Spleen (tissue), 11 donors: ENCODE results near the gene SLC4A2. TPM values are rescaled to one million over a fixed set of nuclear protein-coding genes. Genes with fewer than 3 reads are reported as not detected.

ENCODE experiments used
- DNase-seq: peaks from one replicate; pipeline ENCODE4 v3.0.0-alpha.2; 2020
- H3K27ac ChIP-seq, 8 donors: fragments of 200-600 bp; sonication (generic) in 7 of 8; 1 replicate in 4 of 8; 2 replicates in 4 of 8; pipeline versions ENCODE4 v1.5.0 to v1.8.0; 2016 to 2021; ENCODE audit warnings: inconsistent platforms in 4 of 8, mild to moderate bottlenecking in 4 of 8, moderate library complexity in 1 of 8
- H3K27me3 ChIP-seq, 7 donors: fragments of 200-600 bp; sonication (generic) in 6 of 7; replicated peaks in 1 of 7; 1 replicate in 4 of 7; 2 replicates in 3 of 7; pipeline versions ENCODE4 v1.5.0 to v1.8.0; 2016 to 2021; ENCODE audit warnings: inconsistent platforms in 3 of 7, mild to moderate bottlenecking in 1 of 7
- H3K36me3 ChIP-seq, 6 donors: fragments of 200-600 bp; sonication (generic) in 5 of 6; 1 replicate in 4 of 6; 2 replicates in 2 of 6; pipeline versions ENCODE4 v1.5.0 to v1.8.0; 2016 to 2021; ENCODE audit warnings: inconsistent platforms in 2 of 6
- H3K4me1 ChIP-seq, 6 donors: fragments of 200-600 bp; sonication (generic) in 5 of 6; 1 replicate in 3 of 6; 2 replicates in 3 of 6; pipeline versions ENCODE4 v1.5.0 to v1.8.0; 2016 to 2021; ENCODE audit warnings: inconsistent platforms in 3 of 6
- H3K4me3 ChIP-seq, 8 donors: fragments of 200-600 bp; sonication (generic) in 7 of 8; 1 replicate in 4 of 8; 2 replicates in 4 of 8; pipeline versions ENCODE4 v1.5.0 to v1.8.0; 2016 to 2021; ENCODE audit warnings: inconsistent platforms in 4 of 8, mild to moderate bottlenecking in 4 of 8, moderate library complexity in 2 of 8
- H3K9me3 ChIP-seq, 8 donors: fragments of 200-600 bp; sonication (generic) in 7 of 8; 1 replicate in 4 of 8; 2 replicates in 4 of 8; pipeline versions ENCODE4 v1.5.0 to v1.8.0; 2016 to 2021; ENCODE audit warnings: inconsistent platforms in 4 of 8
- CTCF ChIP-seq, 11 experiments: fragments of 200-600 bp in 7 of 11; fragments of 450-650 bp in 4 of 11; sonication (generic) in 4 of 11; IDR thresholded peaks in 8 of 11; conservative IDR thresholded peaks in 3 of 11; 1 replicate in 7 of 11; 2 replicates in 4 of 11; pipeline versions ENCODE4 v1.4.0 to v1.8.0; 2016 to 2021; ENCODE audit warnings: antibody characterized with exemption in 11 of 11, inconsistent platforms in 4 of 11, mild to moderate bottlenecking in 1 of 11
- POLR2A ChIP-seq, 3 donors: fragments of 450-650 bp; IDR thresholded peaks; one replicate each; pipeline ENCODE4 v1.5.1; 2017; ENCODE audit warnings: antibody characterized with exemption in 3 of 3, mild to moderate bottlenecking in 1 of 3
- POLR2AphosphoS5 ChIP-seq, 3 donors: sonication (generic); formaldehyde crosslinking; IDR thresholded peaks; one replicate each; pipeline ENCODE4 v1.5.1; 2017; ENCODE audit warnings: antibody characterized with exemption in 3 of 3
- WGBS, 5 donors: extraction: QIAGEN DNeasy Blood & Tissue Kit in 3 of 5; methylation state at CpG; one replicate each; pipeline versions ENCODE4 v1.1.5 to v1.1.7; 2013 to 2018; 5-methylcytosine and 5-hydroxymethylcytosine counted together
- intact Hi-C: fragments of 100-400 bp; cut with DNase I; formaldehyde crosslinking; loops from one replicate; pipeline ENCODE4 v1.15.0; 2023; ENCODE audit warnings: low total_unique reads
- polyA plus RNA-seq, 3 donors: library from polyadenylated mRNA; stranded (reverse); fragments of 200-250 nt; gene quantifications; one replicate each; pipeline ENCODE4 v1.2.1, GENCODE V29; 2013
- total RNA-seq, 7 donors: library from RNA; depleted of rRNA in 3 of 7; stranded (reverse); fragments of >200 nt in 3 of 7; fragmentation: NEBNext Ultra II Directional in 4 of 7; extraction: Animal tissue kit (Norgen Biotek cat#: 25700) in 4 of 7; gene quantifications; one replicate each; pipeline versions ENCODE4 v1.1.0 to v1.2.1, GENCODE V29; 2016 to 2021
- donor health status: healthy with polysubstance abuse.
- donor health status: DM: no; HTN: no; CAD: no; lungs with moderate emphysema.
- donor health status: DM: no; HTN: no; CAD: no.
- donor health status: Bipolar disorder and iron deficiency.
- donor health status: healthy.
- donor health status: DM: no; HTN: no; CAD: no.
- donor health status: DM: yes; HTN: yes; CAD: no.

The SLC4A2 gene
- total and polyA plus RNA-seq, 10 donors = 43.9 to 122 (median 90.9) TPM

DNA sequence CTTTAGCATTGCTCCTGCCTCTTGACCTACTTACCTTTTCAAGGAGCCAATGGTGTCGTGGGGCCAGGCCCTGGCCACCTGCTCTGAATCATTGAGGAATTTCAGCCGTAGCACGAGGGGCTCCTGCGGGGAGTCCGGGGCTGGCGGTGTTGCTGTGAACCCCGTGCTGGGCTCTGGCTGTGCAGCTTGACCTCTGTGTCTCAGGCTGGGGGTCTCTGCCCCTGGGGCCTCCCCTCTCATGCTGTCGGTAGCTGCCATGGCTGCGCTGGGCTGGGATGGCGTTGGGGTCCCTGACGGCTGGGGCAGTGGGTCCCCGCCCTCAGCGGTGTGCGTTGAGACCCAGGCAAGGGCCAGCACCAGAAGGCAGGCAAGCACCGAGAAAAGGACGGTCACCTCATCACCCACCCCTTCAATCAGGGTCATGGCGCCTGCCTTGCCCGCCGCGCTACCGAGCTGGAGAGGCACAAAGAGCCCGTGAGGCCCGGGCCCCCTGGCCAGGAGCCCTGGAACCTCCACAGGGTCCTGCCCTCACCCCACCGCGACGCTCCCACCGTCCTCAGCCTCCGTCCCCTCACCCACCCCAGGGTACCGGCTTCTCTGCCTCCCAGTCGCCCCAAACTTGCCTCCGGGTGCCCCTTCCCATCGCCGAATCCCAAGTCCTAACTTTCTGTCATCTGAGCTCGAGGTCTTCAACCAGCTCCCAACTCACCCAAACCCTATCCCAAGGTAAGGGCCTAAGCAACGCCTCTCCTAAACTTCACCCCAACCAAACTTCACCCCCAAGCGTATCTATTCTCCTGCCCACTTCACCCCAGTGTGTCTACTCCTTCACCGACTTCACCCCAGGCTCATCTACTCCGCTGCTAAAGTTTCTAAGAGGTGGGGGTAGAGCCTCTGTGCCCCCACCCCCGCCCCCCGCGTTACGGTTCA, 23.0 kb downstream of the SLC4A2 start:
- peak; percentile 83 for DNase-seq
- H3K4me1 ChIP-seq = peaks cover 50 to 84% (median 71%) of the 10 kb centered on the region in 6 donors
- peaks cover 0 to 17% (median 0%) of the 10 kb centered on the region in 7 donors for H3K27me3 ChIP-seq
- H3K4me3 ChIP-seq = peak overlapping the region; percentile 67 to 98 (median 82)
- intact Hi-C loops = no loop called here
- peaks cover 0 to 34% (median 0%) of the 10 kb centered on the region in 6 donors for H3K36me3 ChIP-seq
- peak overlapping the region; percentile 91 to 97 (median 94) for H3K27ac ChIP-seq
- WGBS, 5 donors = 54 to 66% (median 62%) methylated on average over 32 to 42 of the region's 42 CpGs
- TF ChIP-seq POLR2AphosphoS5 (IDR thresholded peaks at IDR 0.05) = no peak
- TF ChIP-seq CTCF (IDR thresholded peaks at IDR 0.05 in 8 of 11, conservative IDR thresholded peaks at IDR 0.05 in 3 of 11) = no peak
- H3K9me3 ChIP-seq = no peaks in the 10 kb centered on the region

DNA sequence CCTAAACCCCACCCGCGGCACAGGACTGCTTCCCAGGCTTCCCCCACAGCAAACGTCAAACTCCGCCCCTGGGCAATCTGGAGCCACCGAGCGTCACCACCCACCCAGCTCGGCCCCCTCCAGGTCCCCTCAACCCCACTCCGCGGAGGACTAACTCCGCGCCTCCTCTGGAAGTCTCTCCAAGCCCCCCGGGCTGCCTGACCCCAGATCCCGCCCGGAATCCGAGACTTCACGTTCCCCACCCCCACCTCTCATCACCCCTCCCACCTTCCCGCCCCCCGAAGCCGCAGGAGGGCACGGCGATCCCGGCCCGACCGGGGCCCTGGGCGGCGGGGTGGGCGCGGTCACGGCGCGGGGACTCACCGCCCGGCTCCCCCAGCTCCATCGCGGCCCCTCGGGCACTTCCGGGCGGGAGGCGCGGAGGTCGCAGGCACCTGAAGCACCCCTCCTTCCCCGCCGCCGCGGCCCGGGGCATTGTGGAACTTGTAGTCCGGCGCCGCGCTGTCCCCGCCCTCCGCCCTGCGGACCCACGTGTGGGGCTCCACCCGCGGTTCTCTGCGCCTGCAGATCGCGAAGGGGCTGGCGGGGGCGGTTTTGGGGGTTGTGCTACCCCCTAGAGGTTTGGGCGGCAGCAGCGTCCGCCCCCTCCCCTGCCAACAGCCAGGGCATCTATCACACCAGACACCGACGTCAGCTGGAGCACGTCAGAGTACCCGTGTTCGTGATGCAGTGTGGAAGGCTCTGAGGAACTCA, 23.9 kb downstream of the SLC4A2 start, which contains the start of gene TMUB1:
Gene TMUB1 (minus strand): TSS at position 423 of the 753 bp plus-strand sequence. CDS start 930 bp downstream, outside the sequence.
- TF ChIP-seq POLR2AphosphoS5 (IDR thresholded peaks at IDR 0.05) (peak; percentile 74 to 88 (median 82)), CTCF (IDR thresholded peaks at IDR 0.05 in 8 of 11, conservative IDR thresholded peaks at IDR 0.05 in 3 of 11) (peak in 3 of 11 experiments; percentile 5 to 32 (median 17)), POLR2A (IDR thresholded peaks at IDR 0.05) (no peak)

DNA sequence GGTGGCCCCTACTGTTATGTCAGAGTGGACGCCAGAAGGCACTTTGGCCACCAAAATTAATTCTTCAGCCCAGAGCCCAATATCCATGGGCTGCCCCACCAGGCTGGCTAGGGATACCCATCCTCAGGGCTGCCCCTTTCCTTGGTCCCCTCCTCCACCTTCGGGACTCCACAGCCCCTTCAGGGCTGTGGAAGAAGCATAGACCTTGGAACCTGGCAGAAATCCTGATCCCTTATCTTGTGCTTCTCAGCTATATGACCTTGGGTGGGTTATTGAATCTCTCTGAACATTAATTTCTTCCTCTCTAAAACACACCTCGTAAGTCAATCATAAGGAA, 24.4 kb downstream of the SLC4A2 start:
- H3K27me3 ChIP-seq = peaks cover 0 to 30% (median 0%) of the 10 kb centered on the region in 7 donors
- peaks cover 55 to 86% (median 74%) of the 10 kb centered on the region in 6 donors for H3K4me1 ChIP-seq
- intact Hi-C loops = no loop called here
- no peaks in the 10 kb centered on the region for H3K9me3 ChIP-seq
- WGBS, 5 donors = 20 to 31% (median 25%) methylated on average over 3 of the region's 3 CpGs
- peaks cover 0 to 20% (median 0%) of the 10 kb centered on the region in 6 donors for H3K36me3 ChIP-seq
- DNase-seq = no peak
- peak overlapping the region in 6 of 8 donors; percentile 92 to 97 (median 94) for H3K27ac ChIP-seq
- peak overlapping the region in 7 of 8 donors; percentile 67 to 98 (median 77) for H3K4me3 ChIP-seq
- no peak for TF ChIP-seq POLR2AphosphoS5 (IDR thresholded peaks at IDR 0.05)
- no peak for TF ChIP-seq CTCF (IDR thresholded peaks at IDR 0.05 in 8 of 11, conservative IDR thresholded peaks at IDR 0.05 in 3 of 11)
- no peak for TF ChIP-seq POLR2A (IDR thresholded peaks at IDR 0.05)

More for the DNA sequence above, 23.9 kb downstream of the SLC4A2 start, which contains the start of gene TMUB1:
- WGBS, 5 donors = 1% methylated on average over 31 to 69 of the region's 69 CpGs
- Histone ChIP-seq H3K4me1 (peaks cover 52 to 86% (median 74%) of the 10 kb centered on the region in 6 donors), H3K27me3 (peaks cover 0 to 26% (median 0%) of the 10 kb centered on the region in 7 donors), H3K9me3 (no peaks in the 10 kb centered on the region), H3K4me3 (peak within 1 kb of the TSS; percentile 67 to 98 (median 82)), H3K27ac (peak within 1 kb of the TSS; percentile 91 to 97 (median 94)), H3K36me3 (peaks cover 0 to 25% (median 0%) of the 10 kb centered on the region in 6 donors)
- intact Hi-C loops = no loop called here
- DNase-seq = peak; percentile 97
